RPMI7951 (cell line): ENCODE results near the gene IL9. TPM values are rescaled to one million over a fixed set of nuclear protein-coding genes. Genes with fewer than 3 reads are reported as not detected.

Experiments
- total RNA-seq: library from RNA; depleted of rRNA; stranded (reverse); fragments of >200 nt; shearing (Covaris generic); gene quantifications from 2 replicates; pipeline ENCODE4 v1.2.3, GENCODE V29; 2014; rRNA removed

IL9 gene
- total RNA-seq, 1 experiment from 2014 or later = not detected

Other genes with a start within 250 kb of the IL9 start
- not detected in 2 replicates for gene SLC25A48, start 61.2 kb downstream of the IL9 start, total RNA-seq
- gene LECT2, start 59.1 kb upstream of the IL9 start, total RNA-seq = not detected in 2 replicates
- 976 and 1,163 TPM in 2 replicates for gene TGFBI, start 133.1 kb upstream of the IL9 start, total RNA-seq
- gene SMAD5, start 237.0 kb upstream of the IL9 start, total RNA-seq = 34.4 and 41.8 TPM in 2 replicates